ENCODE measurements around the gene FAT1.

Gene FAT1

DNA sequence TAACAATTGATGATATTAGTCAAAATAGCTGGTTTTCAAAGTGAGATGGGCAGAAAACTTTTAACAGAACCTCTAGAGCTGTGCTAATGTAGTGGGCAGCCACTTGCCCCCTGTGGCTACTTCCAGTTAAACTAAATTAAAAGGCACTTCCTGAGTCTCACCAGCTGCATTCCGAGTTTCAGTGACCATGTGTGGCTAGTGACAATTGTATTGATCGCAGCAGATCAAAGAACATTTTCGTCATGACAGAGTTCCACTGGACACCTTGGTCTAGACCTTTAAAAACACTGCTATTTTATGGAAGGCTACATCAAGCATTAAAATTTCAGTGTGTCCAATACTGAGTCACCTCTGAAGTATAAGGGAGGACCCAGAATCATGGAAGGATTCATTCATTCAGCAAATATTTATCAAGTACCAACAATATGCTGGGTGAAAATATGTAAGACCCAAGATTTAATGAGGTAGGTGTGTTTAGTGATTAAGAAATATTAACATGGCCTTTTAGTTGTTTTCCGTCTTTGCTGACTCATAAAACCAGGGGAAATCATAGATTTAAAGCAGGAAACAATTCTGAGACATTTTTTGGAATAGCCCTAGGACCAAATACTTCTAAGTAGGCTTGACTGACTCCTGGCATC, 5.1 kb upstream of the FAT1 start:
- TF ChIP-seq, protein P1, sequence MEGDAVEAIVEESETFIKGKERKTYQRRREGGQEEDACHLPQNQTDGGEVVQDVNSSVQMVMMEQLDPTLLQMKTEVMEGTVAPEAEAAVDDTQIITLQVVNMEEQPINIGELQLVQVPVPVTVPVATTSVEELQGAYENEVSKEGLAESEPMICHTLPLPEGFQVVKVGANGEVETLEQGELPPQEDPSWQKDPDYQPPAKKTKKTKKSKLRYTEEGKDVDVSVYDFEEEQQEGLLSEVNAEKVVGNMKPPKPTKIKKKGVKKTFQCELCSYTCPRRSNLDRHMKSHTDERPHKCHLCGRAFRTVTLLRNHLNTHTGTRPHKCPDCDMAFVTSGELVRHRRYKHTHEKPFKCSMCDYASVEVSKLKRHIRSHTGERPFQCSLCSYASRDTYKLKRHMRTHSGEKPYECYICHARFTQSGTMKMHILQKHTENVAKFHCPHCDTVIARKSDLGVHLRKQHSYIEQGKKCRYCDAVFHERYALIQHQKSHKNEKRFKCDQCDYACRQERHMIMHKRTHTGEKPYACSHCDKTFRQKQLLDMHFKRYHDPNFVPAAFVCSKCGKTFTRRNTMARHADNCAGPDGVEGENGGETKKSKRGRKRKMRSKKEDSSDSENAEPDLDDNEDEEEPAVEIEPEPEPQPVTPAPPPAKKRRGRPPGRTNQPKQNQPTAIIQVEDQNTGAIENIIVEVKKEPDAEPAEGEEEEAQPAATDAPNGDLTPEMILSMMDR (IDR thresholded peaks at IDR 0.05; ENCODE audit: low read depth, low read length): no peak
- H3K4me3 ChIP-seq (ENCODE audit: low read depth, low read length): peak overlapping the region; percentile 100

DNA sequence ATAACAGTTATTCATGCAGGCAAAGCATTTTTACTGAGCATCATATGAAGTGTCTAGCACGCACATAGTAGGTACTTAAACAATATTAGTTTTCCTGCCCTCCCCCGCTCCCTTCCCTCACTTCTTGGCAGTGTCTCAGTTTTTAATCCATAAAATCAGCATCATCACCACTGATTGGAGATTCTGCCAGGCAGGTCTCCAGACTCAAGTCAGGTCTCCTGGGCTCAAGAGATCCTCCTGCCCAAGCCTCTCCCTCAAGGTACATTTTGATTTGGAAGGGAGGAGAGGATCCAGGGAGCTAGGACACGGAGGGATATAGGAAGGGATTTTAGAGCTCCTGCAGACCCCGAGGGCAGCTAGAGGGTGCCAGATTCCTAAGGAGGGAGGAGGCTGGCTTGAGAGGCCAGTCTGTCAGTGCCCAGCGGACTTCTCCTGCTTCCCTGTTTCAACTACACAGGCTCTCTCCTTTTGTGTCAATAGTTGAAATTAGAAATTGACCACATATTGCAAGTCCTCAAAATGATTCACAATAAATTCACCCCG, 4.4 kb upstream of the FAT1 start:
- peak overlapping the region; percentile 100 for H3K4me3 ChIP-seq (ENCODE audit: low read depth, low read length)
- TF ChIP-seq, protein P1 (IDR thresholded peaks at IDR 0.05; ENCODE audit: low read depth, low read length): no peak

DNA sequence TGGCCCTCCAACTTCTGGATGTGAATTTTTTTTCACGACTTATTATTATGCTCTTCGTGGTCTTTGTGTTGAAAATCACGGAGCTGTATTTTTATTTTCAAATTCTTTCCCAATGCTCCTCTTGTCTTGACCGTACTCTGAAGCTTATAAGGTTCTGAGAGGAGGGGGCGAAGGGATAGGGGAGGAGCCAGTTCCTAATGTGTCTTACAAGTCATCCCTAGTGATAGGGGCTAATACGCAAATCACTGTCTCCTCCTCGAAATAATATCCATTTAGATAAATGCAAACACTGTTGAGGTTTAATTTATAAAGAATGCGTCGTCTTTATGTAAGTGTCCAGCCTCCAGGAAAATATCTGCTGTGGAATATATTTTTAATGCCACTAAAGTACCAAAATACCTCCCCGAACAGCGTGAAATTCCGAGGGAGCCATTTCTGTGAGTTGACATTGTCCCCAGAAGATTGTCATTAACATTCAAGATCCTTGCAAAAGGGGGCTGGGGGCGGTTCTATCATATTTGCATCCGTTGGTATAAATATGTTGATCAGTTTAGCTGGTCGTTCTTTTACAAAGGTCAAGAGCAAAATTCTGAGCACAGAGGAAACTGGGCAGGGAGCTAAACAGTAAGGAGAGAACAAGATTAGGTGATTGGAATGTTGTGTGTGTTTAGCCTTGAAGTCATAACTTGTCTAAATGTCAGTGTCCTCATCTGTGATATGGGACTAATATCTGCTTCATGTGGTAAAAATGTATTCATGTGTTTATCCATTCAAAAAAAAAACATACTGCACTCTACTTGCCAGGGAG, 3.7 kb upstream of the FAT1 start:
- peak overlapping the region; percentile 100 for H3K4me3 ChIP-seq (ENCODE audit: low read depth, low read length)
- TF ChIP-seq, protein P1 (IDR thresholded peaks at IDR 0.05; ENCODE audit: low read depth, low read length): no peak

GRCh38 chr4:186726426-186727168, 2.9 kb upstream of the FAT1 start:
- TF ChIP-seq, protein P1 (IDR thresholded peaks at IDR 0.05; ENCODE audit: low read depth, low read length): no peak
- peak overlapping the region; percentile 100 for H3K4me3 ChIP-seq (ENCODE audit: low read depth, low read length)

- TF ChIP-seq, protein P1 (IDR thresholded peaks at IDR 0.05; ENCODE audit: low read depth, low read length): peak; percentile 68
- H3K4me3 ChIP-seq (ENCODE audit: low read depth, low read length): peak overlapping the region; percentile 100
These were observed 2.1 kb upstream of the FAT1 start for GRCh38 chr4:186725469-186726425.

- TF ChIP-seq, protein P1 (IDR thresholded peaks at IDR 0.05; ENCODE audit: low read depth, low read length): no peak
- H3K4me3 ChIP-seq (ENCODE audit: low read depth, low read length): peak overlapping the region; percentile 100
These were observed 1.3 kb upstream of the FAT1 start for GRCh38 chr4:186724864-186725468.

Data from WI38 (cell line).